B cell (primary cell): Measurements from ENCODE around the gene SHISA3.

ENCODE experiments used
- EZH2 ChIP-seq: IDR thresholded peaks from 2 replicates; pipeline ENCODE4 v1.6.1; 2012; ENCODE audit warnings: borderline replicate concordance, low read depth, mild to moderate bottlenecking, moderate library complexity, low read length; ENCODE audit not compliant: insufficient read depth, poor library complexity, severe bottlenecking
- TF ChIP-seq, protein P1 (sequence below): fragments of 200-600 bp; IDR thresholded peaks from one replicate; pipeline ENCODE4 v1.8.0; 2022; ENCODE audit warnings: antibody characterized with exemption, mild to moderate bottlenecking

DNA sequence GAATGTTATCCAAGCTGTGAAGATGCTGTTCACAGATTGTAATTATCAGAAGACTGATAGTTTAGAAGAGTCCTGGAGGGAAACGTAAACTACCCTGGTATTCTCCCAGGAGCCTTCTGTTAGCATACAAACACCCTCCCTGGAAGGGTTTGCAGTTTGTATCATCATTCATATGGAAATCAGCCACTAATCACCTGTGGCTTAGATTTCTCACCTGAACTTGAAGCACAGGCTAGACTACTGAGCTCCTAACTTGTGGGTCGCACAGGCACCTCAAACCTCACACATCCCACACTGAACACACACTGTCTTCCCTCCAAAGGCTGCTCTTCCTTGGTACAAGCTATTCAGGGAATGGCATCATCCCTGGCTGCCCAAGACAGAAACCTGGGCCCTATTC is 30.7 kb downstream of the SHISA3 start:
- TF ChIP-seq, protein P1, sequence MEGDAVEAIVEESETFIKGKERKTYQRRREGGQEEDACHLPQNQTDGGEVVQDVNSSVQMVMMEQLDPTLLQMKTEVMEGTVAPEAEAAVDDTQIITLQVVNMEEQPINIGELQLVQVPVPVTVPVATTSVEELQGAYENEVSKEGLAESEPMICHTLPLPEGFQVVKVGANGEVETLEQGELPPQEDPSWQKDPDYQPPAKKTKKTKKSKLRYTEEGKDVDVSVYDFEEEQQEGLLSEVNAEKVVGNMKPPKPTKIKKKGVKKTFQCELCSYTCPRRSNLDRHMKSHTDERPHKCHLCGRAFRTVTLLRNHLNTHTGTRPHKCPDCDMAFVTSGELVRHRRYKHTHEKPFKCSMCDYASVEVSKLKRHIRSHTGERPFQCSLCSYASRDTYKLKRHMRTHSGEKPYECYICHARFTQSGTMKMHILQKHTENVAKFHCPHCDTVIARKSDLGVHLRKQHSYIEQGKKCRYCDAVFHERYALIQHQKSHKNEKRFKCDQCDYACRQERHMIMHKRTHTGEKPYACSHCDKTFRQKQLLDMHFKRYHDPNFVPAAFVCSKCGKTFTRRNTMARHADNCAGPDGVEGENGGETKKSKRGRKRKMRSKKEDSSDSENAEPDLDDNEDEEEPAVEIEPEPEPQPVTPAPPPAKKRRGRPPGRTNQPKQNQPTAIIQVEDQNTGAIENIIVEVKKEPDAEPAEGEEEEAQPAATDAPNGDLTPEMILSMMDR = no peak
- TF ChIP-seq EZH2 = no peak
